Measurements from ENCODE around the gene FREM3.
"Not testable (repeated sequence)": the region's sequence is repeated elsewhere in the genome, so short reads cannot be mapped to it uniquely, and the experiment has no call there.

FREM3 gene

GRCh38 chr4:143564472-143564871, 136.0 kb downstream of the FREM3 start:
- DNase-seq = no peak

- no peak for DNase-seq
Measured at GRCh38 chr4:143559757-143560147, 140.7 kb downstream of the FREM3 start.

- DNase-seq = no peak
Measured at GRCh38 chr4:143558823-143559756, 141.4 kb downstream of the FREM3 start.

GRCh38 chr4:143558286-143558685, 142.2 kb downstream of the FREM3 start:
- no peak for DNase-seq

GRCh38 chr4:143555676-143556075, 144.8 kb downstream of the FREM3 start:
- DNase-seq = no peak

GRCh38 chr4:143554728-143555597, 145.5 kb downstream of the FREM3 start:
- no peak for DNase-seq

- DNase-seq = no peak
Measured at GRCh38 chr4:143549928-143550327, 150.5 kb downstream of the FREM3 start.

GRCh38 chr4:143539670-143540023, 160.8 kb downstream of the FREM3 start:
- no peak for DNase-seq

- no peak for DNase-seq
Measured at GRCh38 chr4:143538979-143539669, 161.4 kb downstream of the FREM3 start.

GRCh38 chr4:143531788-143532491, 168.5 kb downstream of the FREM3 start:
- DNase-seq = no peak

- DNase-seq = no peak
Measured at GRCh38 chr4:143531380-143531779, 169.1 kb downstream of the FREM3 start.

- DNase-seq = not testable (repeated sequence)
Measured at GRCh38 chr4:143528046-143528445, 172.4 kb downstream of the FREM3 start.
